H1 (cell line): ENCODE data around the gene NDEL1. TPM values are rescaled to one million over a fixed set of nuclear protein-coding genes. Genes with fewer than 3 reads are reported as not detected.

ENCODE experiments used
- CTCF ChIA-PET: fragments of 300-600 bp; sonication (Branson Sonifier 250); formaldehyde crosslinking; loops from one replicate; lab custom pipeline; 2021; ENCODE audit not compliant: partially characterized antibody; lab: Charles Lee
- POLR2A ChIA-PET: fragments of 300-600 bp; sonication (Branson Sonifier 250); formaldehyde crosslinking; loops from one replicate; lab custom pipeline; 2021; ENCODE audit warnings: inconsistent platforms; ENCODE audit not compliant: partially characterized antibody; lab: Charles Lee
- DNase-seq, 2 experiments: peaks; one replicate each; pipeline versions ENCODE4 v3.0.0 to v3.0.0-alpha.2; 2010 to 2022; ENCODE audit warnings: low spot score in 2 of 2, low read depth in 1 of 2, mixed read lengths in 1 of 2
- FAIRE-seq: peaks from 2 replicates; lab custom pipeline; 2011; peaks lifted over from hg19 to GRCh38; lab: Jason Lieb, UNC
- H2AFZ ChIP-seq: 2 replicates; pipeline ENCODE4 v1.8.1; 2012; ENCODE audit warnings: low read length, inconsistent platforms
- H2AK5ac ChIP-seq: 2 replicates; pipeline ENCODE4 v1.6.1; 2013; ENCODE audit warnings: low read depth, low read length
- H2BK120ac ChIP-seq: replicated peaks from 2 replicates; pipeline ENCODE3; 2013; ENCODE audit warnings: low read depth, low read length, inconsistent platforms
- H2BK12ac ChIP-seq: 2 replicates; pipeline ENCODE4 v1.6.1; 2013; ENCODE audit warnings: low read depth, low read length
- H2BK15ac ChIP-seq: 2 replicates; pipeline ENCODE4 v1.6.1; 2013; ENCODE audit warnings: low read length
- H2BK20ac ChIP-seq: 2 replicates; pipeline ENCODE4 v1.6.1; 2013; ENCODE audit warnings: low read length
- H2BK5ac ChIP-seq: 2 replicates; pipeline ENCODE4 v1.6.1; 2013; ENCODE audit warnings: low read depth, low read length
- H3K14ac ChIP-seq: 2 replicates; pipeline ENCODE4 v1.6.1; 2013; ENCODE audit warnings: inconsistent platforms; ENCODE audit not compliant: insufficient read length
- H3K18ac ChIP-seq: 2 replicates; pipeline ENCODE4 v1.6.1; 2013; ENCODE audit warnings: low read length; ENCODE audit errors: extremely low read depth
- H3K23ac ChIP-seq: 2 replicates; pipeline ENCODE4 v1.6.1; 2013; ENCODE audit warnings: inconsistent platforms; ENCODE audit not compliant: insufficient read length
- H3K23me2 ChIP-seq: 2 replicates; pipeline ENCODE4 v1.6.1; 2013; ENCODE audit warnings: low read depth, low read length
- H3K27ac ChIP-seq: 2 replicates; pipeline ENCODE4 v1.6.1; 2011; ENCODE audit warnings: low read depth, low read length, inconsistent platforms
- H3K27me3 ChIP-seq, 4 experiments: replicated peaks in 1 of 4; 1 replicate in 1 of 4; 2 replicates in 3 of 4; pipeline versions ENCODE4 v1.6.1 to v1.8.1; 2011 to 2013; ENCODE audit warnings: low read length in 3 of 4, mild to moderate bottlenecking in 3 of 4, inconsistent platforms in 2 of 4, mixed read lengths in 2 of 4, moderate library complexity in 1 of 4; ENCODE audit not compliant: control insufficient read depth in 3 of 4, insufficient read depth in 3 of 4; ENCODE audit errors: extremely low read depth in 1 of 4
- H3K36me3 ChIP-seq, 4 experiments: 2 replicates each; pipeline versions ENCODE4 v1.6.1 to v1.8.1; 2011 to 2013; ENCODE audit warnings: mild to moderate bottlenecking in 4 of 4, low read length in 3 of 4, moderate library complexity in 2 of 4, control low read depth in 1 of 4, inconsistent platforms in 1 of 4; ENCODE audit not compliant: insufficient read depth in 4 of 4, control insufficient read depth in 2 of 4
- H3K4ac ChIP-seq: replicated peaks from 2 replicates; pipeline ENCODE3; 2013; ENCODE audit warnings: low read length, low read depth, mixed read lengths, inconsistent platforms; ENCODE audit not compliant: insufficient read length
- H3K4me1 ChIP-seq, 4 experiments: replicated peaks in 1 of 4; 1 replicate in 1 of 4; 2 replicates in 3 of 4; pipeline versions ENCODE4 v1.6.1 to v1.8.1; 2011 to 2013; ENCODE audit warnings: low read length in 3 of 4, inconsistent platforms in 2 of 4, mixed read lengths in 1 of 4; ENCODE audit not compliant: insufficient read depth in 4 of 4, control insufficient read depth in 3 of 4
- H3K4me2 ChIP-seq, 2 experiments: 2 replicates each; pipeline versions ENCODE4 v1.6.1 to v1.8.1; 2011 to 2013; ENCODE audit warnings: low read depth in 2 of 2, low read length in 2 of 2, control low read depth in 1 of 2, inconsistent platforms in 1 of 2, mild to moderate bottlenecking in 1 of 2; ENCODE audit not compliant: insufficient read depth in 1 of 2
- H3K4me3 ChIP-seq, 4 experiments: fragments of 200-600, 300-600 bp in 1 of 4; sonication (generic), shearing (Covaris generic), sonication (Bioruptor Twin) in 1 of 4; 2 replicates each; pipeline versions ENCODE4 v1.5.1 to v1.8.1; 2011 to 2016; ENCODE audit warnings: low read length in 4 of 4, low read depth in 3 of 4, control low read depth in 2 of 4, inconsistent platforms in 2 of 4, mild to moderate bottlenecking in 2 of 4, mixed read lengths in 1 of 4, moderate library complexity in 1 of 4; ENCODE audit not compliant: insufficient read depth in 2 of 4; ENCODE audit errors: extremely low read depth in 1 of 4
- H3K56ac ChIP-seq: replicated peaks from 2 replicates; pipeline ENCODE3; 2013; ENCODE audit warnings: low read depth, mild to moderate bottlenecking, mixed read lengths, low read length, inconsistent platforms; ENCODE audit not compliant: insufficient read length
- H3K79me1 ChIP-seq: 2 replicates; pipeline ENCODE4 v1.6.1; 2013; ENCODE audit warnings: low read depth, low read length, control low read depth
- H3K79me2 ChIP-seq, 2 experiments: 2 replicates each; pipeline versions ENCODE4 v1.6.1 to v1.8.1; 2012 to 2013; ENCODE audit warnings: low read length in 2 of 2, mild to moderate bottlenecking in 2 of 2, inconsistent platforms in 1 of 2; ENCODE audit not compliant: insufficient read depth in 2 of 2, control insufficient read depth in 1 of 2
- H3K9ac ChIP-seq, 4 experiments: replicated peaks in 1 of 4; 1 replicate in 1 of 4; 2 replicates in 3 of 4; pipeline versions ENCODE4 v1.6.1 to v1.8.1; 2011 to 2013; ENCODE audit warnings: low read depth in 3 of 4, low read length in 3 of 4, control low read depth in 2 of 4, mild to moderate bottlenecking in 2 of 4, moderate library complexity in 2 of 4, inconsistent platforms in 1 of 4; ENCODE audit errors: extremely low read depth in 1 of 4
- H3K9me3 ChIP-seq, 2 experiments: 2 replicates each; pipeline versions ENCODE4 v1.6.1 to v1.8.1; 2012 to 2013; ENCODE audit warnings: mild to moderate bottlenecking in 2 of 2, moderate library complexity in 2 of 2, control low read depth in 1 of 2, inconsistent platforms in 1 of 2, low read depth in 1 of 2, low read length in 1 of 2, mixed read lengths in 1 of 2; ENCODE audit not compliant: insufficient read depth in 2 of 2
- H4K20me1 ChIP-seq, 2 experiments: replicated peaks in 1 of 2; 2 replicates each; pipeline versions ENCODE3 to v1.8.1; 2011 to 2013; ENCODE audit warnings: inconsistent platforms in 2 of 2, low read length in 2 of 2, mild to moderate bottlenecking in 1 of 2; ENCODE audit not compliant: insufficient read depth in 2 of 2, control insufficient read depth in 1 of 2
- H4K5ac ChIP-seq: 2 replicates; pipeline ENCODE4 v1.6.1; 2013; ENCODE audit warnings: low read length, low read depth, mixed read lengths, inconsistent platforms; ENCODE audit not compliant: insufficient read length
- H4K8ac ChIP-seq: 2 replicates; pipeline ENCODE4 v1.8.0; 2013; ENCODE audit warnings: mild to moderate bottlenecking, moderate library complexity, low read length, inconsistent platforms; ENCODE audit not compliant: insufficient read depth; ENCODE audit errors: extremely low read depth
- H4K91ac ChIP-seq: replicated peaks from 2 replicates; pipeline ENCODE3; 2013; ENCODE audit warnings: low read length, mixed read lengths, inconsistent platforms; ENCODE audit not compliant: insufficient read length
- BCL11A ChIP-seq, 2 experiments: IDR thresholded peaks; one replicate each; pipeline ENCODE4 v1.6.1; 2011; ENCODE audit warnings: low read depth in 2 of 2, low read length in 2 of 2, mild to moderate bottlenecking in 2 of 2
- BRCA1 ChIP-seq: IDR thresholded peaks from 2 replicates; pipeline ENCODE4 v1.6.1; 2012; ENCODE audit warnings: low read depth, low read length, improper control_type of control experiment
- GABPA ChIP-seq: IDR thresholded peaks from 2 replicates; pipeline ENCODE4 v1.6.1; 2011; ENCODE audit warnings: mild to moderate bottlenecking, low read length, moderate library complexity, borderline replicate concordance; ENCODE audit not compliant: insufficient read depth
- NRF1 ChIP-seq: IDR thresholded peaks from 2 replicates; pipeline ENCODE4 v1.6.1; 2011; ENCODE audit warnings: mild to moderate bottlenecking, low read depth, low read length, improper control_type of control experiment
- POLR2AphosphoS5 ChIP-seq: IDR thresholded peaks from 2 replicates; pipeline ENCODE4 v1.6.1; 2011; ENCODE audit warnings: low read depth, low read length
- WGBS, 2 experiments: shearing (Covaris generic) in 1 of 2; methylation state at CpG; one replicate each; pipeline versions ENCODE4 v1.1.6 to v1.1.7; 2013 to 2015; ENCODE audit warnings: low lambda C conversion rate in 2 of 2, mixed read lengths in 2 of 2, inconsistent platforms in 1 of 2, low coverage in 1 of 2, missing lambda C conversion rate in 1 of 2; ENCODE audit not compliant: insufficient replicate concordance in 2 of 2, insufficient coverage in 1 of 2, insufficient read length in 1 of 2; ENCODE audit errors: extremely low coverage in 1 of 2, missing lambda C conversion rate in 1 of 2; 5-methylcytosine and 5-hydroxymethylcytosine counted together
- polyA plus RNA-seq, 7 experiments: library from polyadenylated mRNA; depleted of rRNA in 3 of 7; stranded (reverse) in 5 of 7; unstranded in 2 of 7; fragments of >200 nt in 5 of 7; fragments of 200-250 nt in 2 of 7; gene quantifications; 1 replicate in 5 of 7; 2 replicates in 1 of 7; 4 replicates in 1 of 7; pipeline versions ENCODE4 v1.2.1 to v1.2.3, GENCODE V29; 2011 to 2013; ENCODE audit warnings: missing spikeins in 2 of 7, mixed read lengths in 2 of 7
- total RNA-seq: library from RNA; stranded (reverse); fragmentation: NEBNext Ultra II Directional; extraction: Animal tissue kit (Norgen Biotek cat#: 25700); gene quantifications from 2 replicates; pipeline ENCODE4 v1.2.1, GENCODE V29; 2021
- TF ChIP-seq, protein P1 (sequence below): IDR thresholded peaks from 2 replicates; pipeline ENCODE4 v1.6.1; 2011; ENCODE audit warnings: low read length, improper control_type of control experiment

The NDEL1 gene
- total and polyA plus RNA-seq, 2 of the 8 experiments (the other 6 are each of a cell fraction or from before 2014, with no cell fraction given) = 31.1 to 32.9 TPM

DNA sequence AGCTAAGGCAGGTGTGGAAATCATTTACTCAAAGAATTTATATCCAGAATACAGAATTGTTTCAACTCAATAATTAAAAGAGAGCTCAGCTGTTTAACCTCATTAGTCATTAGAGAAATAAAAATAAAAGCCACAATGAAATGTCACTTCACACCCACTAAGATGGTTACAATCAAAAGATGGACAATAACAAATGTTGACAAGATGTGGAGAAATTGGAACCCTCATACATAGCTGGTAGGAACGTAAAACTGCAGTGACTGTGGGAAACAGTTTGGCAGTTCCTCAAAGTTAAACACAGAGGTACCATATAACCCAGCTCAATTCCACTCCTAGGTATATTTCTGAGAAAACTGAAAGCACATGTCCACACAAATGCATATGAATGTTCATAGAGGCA is 49.8 kb downstream of the NDEL1 start:
- H3K4me2 ChIP-seq = no peak overlapping the region
- H3K9me3 ChIP-seq = no peaks in the 10 kb centered on the region
- no peak overlapping the region for H4K8ac ChIP-seq
- no peaks in the 10 kb centered on the region for H3K27me3 ChIP-seq
- H3K4me1 ChIP-seq = no peaks in the 10 kb centered on the region
- no peak overlapping the region for H2BK5ac ChIP-seq
- no peaks in the 10 kb centered on the region for H3K79me2 ChIP-seq
- no peak overlapping the region for H2BK120ac ChIP-seq
- H2AK5ac ChIP-seq = no peak overlapping the region
- H4K5ac ChIP-seq = no peak overlapping the region
- H2BK12ac ChIP-seq = no peak overlapping the region
- no peak overlapping the region for H3K18ac ChIP-seq
- ChIA-PET CTCF (no interaction called here), POLR2A (no interaction called here)
- H4K20me1 ChIP-seq = peaks cover 2 to 4% of the 10 kb centered on the region in 2 experiments
- no peak overlapping the region for H2BK15ac ChIP-seq
- H3K4ac ChIP-seq = no peak overlapping the region
- H2AFZ ChIP-seq = no peak overlapping the region
- no peak overlapping the region for H3K9ac ChIP-seq
- 60% methylated on average over 1 of the region's 1 CpG; no CpG with 5 or more reads in 1 of the 2 experiments for WGBS, 2 experiments
- H4K91ac ChIP-seq = no peak overlapping the region
- TF ChIP-seq POLR2AphosphoS5 = no peak
- TF ChIP-seq, protein P1, sequence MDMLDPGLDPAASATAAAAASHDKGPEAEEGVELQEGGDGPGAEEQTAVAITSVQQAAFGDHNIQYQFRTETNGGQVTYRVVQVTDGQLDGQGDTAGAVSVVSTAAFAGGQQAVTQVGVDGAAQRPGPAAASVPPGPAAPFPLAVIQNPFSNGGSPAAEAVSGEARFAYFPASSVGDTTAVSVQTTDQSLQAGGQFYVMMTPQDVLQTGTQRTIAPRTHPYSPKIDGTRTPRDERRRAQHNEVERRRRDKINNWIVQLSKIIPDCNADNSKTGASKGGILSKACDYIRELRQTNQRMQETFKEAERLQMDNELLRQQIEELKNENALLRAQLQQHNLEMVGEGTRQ = no peak
- no peak for TF ChIP-seq GABPA
- no peak for TF ChIP-seq BCL11A (IDR thresholded peaks at IDR 0.05; ENCODE audit: low read depth in 2 of 2, low read length in 2 of 2)
- no peak for TF ChIP-seq BRCA1
- TF ChIP-seq NRF1 = no peak
- H3K79me1 ChIP-seq = no peaks in the 10 kb centered on the region; the same call in 1 of the 2 replicates
- H3K4me3 ChIP-seq = no peak overlapping the region
- no peak overlapping the region for H3K23ac ChIP-seq
- H2BK20ac ChIP-seq = no peak overlapping the region
- H3K14ac ChIP-seq = no peak overlapping the region
- H3K56ac ChIP-seq = no peak overlapping the region
- H3K27ac ChIP-seq = no peak overlapping the region
- no peaks in the 10 kb centered on the region for H3K23me2 ChIP-seq
- H3K36me3 ChIP-seq = peaks cover 48 to 96% (median 72%) of the 10 kb centered on the region in 4 experiments
- peak; percentile 28 for FAIRE-seq
- DNase-seq = no peak
